Measurements from ENCODE around the gene CYP46A1.
"Not testable (repeated sequence)": the region's sequence is repeated elsewhere in the genome, so short reads cannot be mapped to it uniquely, and the experiment has no call there.

Gene CYP46A1

DNA sequence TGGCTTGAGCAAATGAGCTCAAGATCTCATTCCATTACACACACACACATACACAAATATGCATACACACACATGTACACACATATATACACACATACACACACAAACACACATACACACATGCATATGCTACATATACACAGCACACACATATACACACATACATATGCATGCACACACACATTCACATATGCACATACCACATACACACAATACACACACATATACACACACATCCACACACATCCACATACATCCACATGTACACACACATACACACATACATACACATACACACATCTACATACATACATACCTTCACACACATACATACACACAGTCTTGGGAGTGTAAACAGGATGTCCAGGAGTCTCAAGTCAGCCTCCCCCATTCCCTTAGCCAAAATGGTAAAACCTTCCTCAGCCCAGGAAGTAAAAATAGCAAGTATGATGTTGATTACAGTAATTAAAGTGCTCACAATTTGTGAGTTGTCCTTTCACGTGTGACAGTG lies 26.4 kb upstream of the CYP46A1 start:
- DNase-seq (ENCODE audit: low read depth, low spot score) = no peak

DNA sequence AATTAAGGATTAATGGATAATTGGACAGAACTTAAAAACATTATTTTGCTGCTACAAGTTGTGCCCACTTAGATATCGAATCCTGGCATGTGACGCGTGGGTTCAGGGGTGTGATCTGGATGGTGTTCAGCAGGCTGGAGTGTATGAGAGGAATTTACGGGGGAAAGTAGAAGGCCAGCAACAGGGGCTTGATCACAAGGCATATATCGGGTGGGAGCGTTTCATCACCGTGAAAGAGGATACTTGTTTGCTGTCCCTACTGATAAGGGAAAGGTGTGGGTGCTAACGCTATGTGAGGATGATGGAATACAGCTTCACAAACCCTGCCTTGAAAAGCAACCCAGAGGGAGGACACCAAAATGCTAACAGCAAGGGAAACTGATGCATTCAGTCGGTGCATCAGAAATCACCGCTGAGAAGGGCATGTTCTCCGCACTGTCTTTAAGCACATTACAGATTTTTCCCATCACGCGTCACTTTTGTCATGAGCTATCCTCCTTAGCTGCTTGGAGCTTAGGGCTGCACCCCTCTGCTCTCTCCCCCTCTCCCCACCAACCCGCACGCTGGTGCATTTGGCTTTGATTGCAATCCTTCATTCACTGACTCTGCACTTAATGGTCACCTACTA lies 25.8 kb upstream of the CYP46A1 start:
- no peak for DNase-seq (ENCODE audit: low read depth, low spot score)

DNA sequence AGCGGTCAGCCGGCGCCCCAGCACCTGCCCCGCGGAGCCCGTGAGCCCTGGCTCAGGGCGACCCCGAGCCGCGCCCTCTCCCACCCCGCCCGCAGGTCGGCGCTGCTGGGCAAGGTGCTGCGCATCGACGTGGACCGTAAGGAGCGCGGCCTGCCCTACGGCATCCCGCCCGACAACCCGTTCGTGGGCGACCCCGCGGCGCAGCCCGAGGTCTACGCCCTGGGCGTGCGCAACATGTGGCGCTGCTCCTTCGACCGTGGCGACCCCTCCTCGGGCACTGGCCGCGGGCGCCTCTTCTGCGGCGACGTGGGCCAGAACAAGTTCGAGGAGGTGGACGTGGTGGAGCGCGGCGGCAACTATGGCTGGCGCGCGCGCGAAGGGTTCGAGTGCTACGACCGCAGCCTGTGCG lies 24.8 kb upstream of the CYP46A1 start:
- DNase-seq (ENCODE audit: low read depth, low spot score) = no peak

DNA sequence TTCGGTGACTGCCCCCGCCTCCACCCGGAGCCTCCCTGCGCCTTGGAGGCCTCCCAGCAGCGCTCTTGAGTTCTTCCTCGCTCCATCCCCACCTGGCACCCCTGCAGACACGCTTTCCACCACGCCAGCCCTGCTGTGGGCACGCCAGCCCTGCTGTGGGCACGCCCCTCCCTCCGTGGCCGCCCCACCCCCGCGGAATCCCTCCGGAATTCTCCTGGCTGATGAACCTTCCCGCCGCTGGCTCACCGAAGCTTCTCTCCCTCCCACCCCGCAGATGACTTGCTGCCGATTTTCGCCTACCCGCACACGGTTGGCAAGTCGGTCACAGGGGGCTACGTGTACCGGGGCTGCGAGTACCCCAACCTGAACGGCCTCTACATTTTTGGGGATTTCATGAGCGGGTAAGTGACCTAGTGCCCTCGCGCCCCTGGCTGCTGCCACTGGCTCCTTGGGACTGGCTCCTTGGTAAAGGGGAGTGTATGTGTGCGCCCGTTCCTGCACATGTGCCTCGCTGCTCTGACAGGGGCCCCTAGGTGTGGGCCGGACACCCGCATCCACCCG lies 24.0 kb upstream of the CYP46A1 start:
- no peak for DNase-seq (ENCODE audit: low read depth, low spot score)

DNA sequence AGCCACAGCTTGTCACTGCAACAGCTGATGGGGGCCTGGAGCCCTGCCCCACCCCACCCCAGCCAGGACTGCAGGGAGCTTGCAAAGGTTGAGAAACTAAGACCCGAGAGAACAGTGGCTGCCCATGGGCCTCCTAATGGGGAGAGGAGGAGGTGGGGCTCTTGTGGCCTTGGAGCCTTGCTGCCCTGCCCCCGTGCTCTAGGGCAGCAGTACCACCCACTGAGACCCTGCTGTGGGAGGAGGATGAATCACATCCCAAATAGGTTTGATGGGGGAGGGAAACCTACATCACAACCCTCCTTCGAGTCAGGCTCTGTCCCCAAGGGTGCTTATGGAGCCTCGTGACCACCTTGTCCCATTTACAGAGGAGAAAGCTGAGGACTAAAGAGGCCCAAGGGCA lies 23.3 kb upstream of the CYP46A1 start:
- DNase-seq (ENCODE audit: low read depth, low spot score) = no peak

DNA sequence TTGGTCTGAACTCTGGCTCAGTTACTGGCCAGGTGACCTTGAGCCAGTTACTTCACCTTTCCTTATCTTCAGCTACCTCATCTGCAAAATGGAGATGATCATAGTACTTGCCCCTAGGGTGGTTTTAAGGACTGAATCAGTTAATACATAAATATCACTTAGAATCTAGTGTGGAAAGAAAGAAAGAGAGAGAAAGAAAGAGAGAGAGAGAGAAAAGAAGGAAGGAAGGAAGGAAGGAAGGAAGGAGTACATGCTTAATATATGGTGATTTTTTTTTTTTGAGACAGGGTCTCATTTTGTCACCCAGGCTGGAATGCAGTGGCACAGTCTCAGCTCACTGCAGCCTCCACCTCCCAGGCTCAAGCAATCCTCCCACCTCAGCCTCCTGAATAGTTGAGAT lies 22.9 kb upstream of the CYP46A1 start:
- DNase-seq (ENCODE audit: low read depth, low spot score) = not testable (repeated sequence)

DNA sequence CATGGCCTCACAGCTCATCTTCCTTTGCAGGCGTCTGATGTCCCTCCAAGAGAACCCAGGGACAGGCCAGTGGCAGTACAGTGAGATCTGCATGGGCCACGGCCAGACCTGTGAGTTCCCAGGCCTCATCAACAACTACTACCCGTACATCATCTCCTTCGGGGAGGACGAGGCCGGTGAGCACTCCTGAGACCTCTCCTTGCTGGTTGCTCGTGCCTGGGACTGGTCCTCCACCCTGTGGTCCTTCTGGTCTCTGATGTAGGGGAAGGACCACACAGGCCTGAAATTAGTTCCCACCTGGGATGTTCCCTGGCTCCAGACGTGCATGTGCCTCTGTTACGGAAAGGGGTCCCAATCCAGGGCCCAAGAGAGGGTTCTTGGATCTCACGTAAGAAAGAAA lies 21.3 kb upstream of the CYP46A1 start:
- DNase-seq (ENCODE audit: low read depth, low spot score) = no peak

DNA sequence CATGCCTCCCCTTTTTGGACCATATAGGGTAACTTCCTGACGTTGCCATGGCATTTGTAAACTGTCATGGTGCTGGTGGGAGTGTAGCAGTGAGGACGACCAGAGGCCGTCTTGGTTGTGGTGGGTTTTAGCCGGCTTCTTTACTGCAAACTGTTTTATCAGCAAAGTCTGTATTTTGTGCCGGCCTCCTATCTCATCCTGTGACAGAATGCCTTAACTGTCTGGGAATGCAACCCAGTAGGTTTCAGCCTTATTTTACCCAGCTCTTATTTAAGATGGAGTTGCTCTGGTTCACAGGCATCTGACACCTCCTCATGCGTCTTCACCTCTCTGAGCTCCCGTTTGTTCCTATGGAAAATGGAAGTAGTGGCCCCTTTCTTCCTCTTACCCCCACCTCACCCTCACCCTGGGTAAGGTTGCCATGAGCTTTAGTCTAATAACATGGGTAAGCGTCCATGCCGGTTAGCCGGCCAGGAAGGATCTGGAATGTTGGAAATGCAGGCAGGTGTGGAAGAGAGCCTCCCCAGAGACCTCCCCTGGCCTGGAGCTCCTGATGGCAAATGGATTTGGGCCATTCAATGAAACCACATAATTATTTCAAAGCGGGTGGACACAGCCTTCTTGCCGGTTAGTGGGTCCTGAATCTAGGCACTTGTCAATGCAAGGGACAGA lies 20.6 kb upstream of the CYP46A1 start:
- DNase-seq (ENCODE audit: low read depth, low spot score) = no peak

DNA sequence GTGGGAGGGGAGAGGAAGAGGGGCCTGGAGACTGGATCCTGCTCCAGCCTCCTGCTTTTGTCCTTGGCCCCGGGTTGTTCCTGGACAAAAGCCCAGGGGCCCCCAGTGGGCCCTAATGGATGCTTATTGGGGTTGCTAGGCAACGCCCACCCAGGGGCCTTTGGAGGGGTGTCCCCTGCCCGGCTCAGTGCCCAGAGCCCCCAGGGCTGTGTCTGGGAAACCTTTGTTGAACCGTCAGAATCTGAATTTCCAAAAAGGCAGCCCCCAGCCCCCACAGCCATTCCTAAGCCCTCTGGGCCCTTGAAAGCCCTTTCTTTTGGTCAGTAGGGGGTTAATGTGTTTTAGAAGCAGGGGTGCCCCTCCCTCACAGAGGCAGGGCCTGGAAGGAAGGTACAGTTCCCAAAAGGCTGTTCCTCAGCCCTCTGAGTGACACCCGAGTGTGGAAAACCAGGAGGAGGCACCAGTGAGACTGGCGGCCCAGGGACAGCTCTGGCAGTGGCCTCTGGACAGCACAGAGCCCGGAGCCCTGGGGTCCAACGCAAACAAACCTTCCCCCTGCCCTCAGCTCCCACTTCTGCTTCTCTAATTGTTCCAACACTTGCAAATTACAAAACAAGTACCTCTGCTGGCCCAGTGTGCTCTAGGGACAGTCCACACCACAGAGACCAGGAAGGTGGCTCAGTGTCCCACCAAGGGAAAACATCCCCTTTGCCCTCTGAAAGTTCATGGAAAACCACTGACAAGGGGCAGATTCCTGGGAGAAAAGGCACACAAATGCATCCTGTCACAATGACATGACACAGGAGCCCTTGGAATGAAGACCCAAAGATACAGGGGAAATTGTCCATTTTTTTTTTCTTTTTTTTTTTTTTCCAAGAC lies 19.8 kb upstream of the CYP46A1 start:
- no peak for DNase-seq (ENCODE audit: low read depth, low spot score)

DNA sequence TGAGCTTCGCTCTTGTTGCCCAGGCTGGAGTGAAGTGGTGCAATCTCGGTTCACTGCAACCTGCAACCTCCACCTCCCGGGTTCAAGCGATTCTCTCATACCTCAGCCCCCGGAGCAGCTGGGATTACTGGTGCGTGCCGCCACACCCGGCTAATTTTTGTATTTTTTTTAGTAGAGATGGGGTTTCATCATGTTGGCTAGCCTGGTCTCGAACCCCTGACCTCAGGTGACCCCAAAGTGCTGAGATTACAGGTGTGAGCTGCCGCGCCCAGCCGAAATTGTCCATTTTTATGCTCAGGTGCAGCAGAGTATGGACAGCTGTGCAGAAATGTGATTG lies 19.2 kb upstream of the CYP46A1 start:
- DNase-seq (ENCODE audit: low read depth, low spot score) = no peak

DNA sequence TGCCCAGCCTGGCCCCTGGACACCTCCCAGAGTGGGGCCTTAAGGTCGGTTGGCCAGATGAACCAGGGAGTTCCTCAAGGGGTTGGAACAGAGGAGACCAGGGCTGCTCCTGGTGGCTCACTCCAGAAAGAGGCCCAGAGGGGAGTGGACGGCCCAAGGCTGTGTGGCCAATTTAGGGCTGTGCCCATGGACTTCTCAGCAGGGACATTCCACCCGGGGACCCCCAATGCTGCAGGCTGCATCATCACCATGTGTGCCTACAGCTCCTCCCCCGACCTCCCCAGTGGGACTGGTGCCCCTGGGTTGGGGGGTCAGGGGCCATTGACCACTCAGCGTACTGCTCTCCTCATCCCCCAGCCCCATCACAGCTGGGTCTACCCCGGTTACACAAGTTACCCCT lies 17.6 kb upstream of the CYP46A1 start:
- no peak for DNase-seq (ENCODE audit: low read depth, low spot score)

DNA sequence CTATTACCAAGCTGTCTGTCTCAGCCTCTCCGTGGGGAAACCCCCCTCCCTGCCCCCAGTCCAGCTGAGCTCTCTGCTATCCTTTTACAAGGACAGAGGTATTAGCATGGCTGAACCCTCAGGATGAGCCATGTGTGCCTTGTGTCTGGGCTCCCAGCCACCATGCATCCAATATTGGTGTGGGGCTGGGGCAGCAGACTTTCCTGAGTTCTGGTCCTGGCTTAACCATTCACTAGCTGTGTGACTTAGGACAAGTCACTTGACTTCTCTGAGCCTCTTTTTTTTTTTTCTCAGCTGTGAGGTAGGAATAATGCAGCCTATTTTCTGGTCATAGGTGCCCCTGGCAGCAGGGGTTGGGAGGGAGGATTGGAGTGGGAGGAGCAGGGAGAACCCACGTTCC lies 17.1 kb upstream of the CYP46A1 start:
- no peak for DNase-seq (ENCODE audit: low read depth, low spot score)

DNA sequence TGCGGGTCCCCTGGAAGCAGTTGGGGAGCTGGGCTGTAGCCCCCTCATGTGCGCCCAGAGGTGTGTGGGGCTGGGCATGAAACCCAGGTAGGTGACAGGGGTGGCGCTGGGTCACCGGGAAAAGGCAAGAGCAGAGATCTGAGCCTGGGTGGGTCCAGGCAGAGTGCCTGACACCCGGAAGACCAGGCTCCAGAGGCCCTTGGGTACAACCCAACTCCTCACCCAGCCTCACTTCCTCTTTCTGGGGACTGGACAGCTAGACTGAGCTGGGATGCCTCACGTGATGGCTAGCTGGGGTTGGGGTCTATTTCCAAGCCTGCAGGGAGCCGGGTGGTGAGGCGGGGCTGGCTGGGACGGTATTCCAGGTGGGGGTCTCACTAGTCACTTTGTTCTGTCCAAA lies 16.3 kb upstream of the CYP46A1 start:
- DNase-seq (ENCODE audit: low read depth, low spot score) = no peak

DNA sequence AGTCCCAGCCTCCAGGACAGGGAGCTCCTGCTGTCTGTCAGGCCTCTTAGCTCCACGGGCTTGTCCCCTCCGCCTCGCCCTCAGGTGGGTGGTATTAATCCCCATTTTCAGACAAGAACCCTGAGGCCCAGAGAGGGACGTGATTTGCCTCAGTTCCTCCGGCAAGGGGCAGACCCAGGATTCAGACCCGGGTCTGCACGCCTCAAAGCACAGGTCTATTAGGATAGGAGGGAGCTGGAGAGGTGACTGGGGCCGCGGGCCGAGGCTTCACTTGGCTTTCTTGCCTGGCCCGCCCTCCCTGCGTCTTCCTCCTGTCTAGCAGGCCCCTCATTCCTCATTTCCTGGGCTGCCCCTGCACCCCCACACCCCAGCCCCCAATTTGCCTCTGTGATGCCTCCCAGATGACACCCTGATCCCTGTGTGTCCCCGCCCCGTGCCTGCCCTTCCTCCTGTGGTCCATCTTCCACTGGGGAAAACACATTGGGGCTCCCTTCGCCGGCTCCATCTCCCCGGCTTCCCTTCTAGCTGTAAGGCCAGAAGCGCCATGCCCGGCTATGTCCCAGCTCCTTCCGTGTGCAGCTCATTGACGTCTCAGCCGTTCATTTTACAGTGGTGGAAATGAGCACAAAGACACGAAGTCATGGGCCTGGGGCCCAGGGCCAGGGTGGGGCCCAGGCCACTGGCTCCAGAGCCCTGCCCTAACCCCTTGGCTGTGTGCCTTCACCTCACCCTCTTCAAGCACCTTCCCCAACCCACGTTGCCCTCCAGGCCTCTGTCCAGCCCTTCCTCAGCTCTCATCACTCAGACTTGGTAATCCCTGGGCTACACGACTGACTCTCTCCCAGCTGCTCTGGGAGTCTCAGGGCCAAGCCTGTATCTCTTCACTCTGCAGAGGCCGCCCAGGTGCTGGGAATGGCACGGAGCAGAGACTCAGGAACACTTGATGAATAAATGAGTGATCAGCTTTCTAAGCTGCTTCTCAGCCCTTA lies 15.5 kb upstream of the CYP46A1 start:
- no peak for DNase-seq (ENCODE audit: low read depth, low spot score)

DNA sequence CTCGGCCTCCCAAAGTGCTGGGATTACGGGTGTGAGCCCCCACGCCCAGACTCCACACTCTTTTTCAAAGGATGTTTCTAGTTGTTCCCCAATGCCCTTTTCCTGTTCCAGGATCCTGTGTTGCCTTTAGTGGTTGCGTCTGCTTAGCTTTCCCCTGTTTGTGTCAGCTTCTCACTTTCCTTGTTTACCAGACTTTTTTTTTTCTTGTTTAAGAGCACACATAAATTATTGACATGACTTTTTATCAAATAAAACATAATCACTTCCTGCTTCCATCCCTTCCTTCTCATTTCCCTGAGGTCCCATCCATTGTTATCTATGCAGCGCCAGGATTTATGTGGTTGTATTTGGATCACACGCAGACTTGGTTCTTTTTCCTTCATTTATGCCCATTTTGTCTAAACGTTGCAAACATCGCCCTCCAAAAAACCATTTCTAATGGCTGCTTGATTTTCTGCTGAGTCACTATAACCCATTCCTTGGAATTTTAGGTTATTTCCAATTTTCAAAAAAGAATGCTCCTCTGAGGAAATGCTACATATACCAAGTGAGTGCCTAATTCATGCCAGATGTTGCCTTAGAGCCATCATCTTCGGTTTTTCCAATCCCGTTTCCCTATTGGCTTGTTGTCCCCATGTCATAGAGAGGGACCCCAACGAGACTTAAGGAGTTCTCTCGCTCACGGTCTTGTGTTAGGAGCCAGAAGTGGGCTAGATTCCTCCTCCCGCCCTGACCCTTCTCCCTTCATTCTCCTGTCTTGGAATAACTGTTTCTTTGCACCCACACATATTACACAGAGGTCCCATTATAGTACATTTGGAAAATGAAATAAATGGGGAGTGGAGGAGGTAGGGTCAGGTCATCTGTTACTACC lies 13.5 kb upstream of the CYP46A1 start:
- no peak for DNase-seq (ENCODE audit: low read depth, low spot score)

DNA sequence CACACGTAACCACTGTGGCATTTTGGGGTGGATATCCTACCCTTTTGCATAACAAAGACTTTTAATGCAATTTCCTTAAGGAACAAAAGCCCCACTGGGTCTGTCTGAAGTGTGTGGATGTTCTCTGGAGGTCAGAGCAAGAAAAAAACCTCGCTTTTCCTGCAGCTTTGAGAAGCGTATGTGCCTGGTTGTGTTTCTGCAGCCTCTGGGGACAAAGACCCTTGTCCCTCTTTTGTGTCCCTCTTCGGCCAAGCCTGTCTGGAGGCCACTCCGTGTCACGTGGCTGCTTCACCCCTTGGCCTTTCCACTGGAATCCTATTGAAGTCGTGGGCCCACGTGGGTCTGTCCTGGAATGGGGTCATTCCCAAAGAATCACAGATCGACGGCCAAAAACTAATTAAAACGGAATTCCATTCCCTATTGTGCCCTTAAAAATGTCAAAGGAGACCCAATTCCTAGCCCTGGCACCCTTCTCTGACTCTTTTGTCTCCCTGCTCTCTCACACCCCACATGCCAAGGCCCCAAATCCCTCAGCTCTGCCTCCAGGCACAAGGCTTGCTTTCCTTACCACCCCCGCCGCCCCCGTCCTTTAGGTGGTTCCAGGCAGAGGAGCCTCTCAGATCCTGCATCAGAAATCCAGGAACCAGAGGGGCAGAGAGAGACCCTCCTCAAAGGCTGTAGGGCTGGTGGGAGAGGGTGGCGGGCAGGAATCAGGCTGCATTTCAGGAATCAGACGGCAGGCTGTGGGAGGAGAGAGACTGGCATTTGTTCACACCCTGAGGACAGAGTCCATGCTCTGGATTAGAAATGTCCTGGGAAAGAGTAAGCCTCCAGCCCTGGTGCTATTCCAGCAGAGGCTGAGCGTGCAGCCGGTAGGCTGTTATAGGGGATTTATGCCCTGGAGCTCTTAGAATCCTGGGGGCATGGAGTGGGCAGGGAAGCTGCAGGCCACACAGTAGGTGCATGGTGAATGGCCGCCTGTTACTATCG lies 12.6 kb upstream of the CYP46A1 start:
- DNase-seq (ENCODE audit: low read depth, low spot score) = no peak

DNA sequence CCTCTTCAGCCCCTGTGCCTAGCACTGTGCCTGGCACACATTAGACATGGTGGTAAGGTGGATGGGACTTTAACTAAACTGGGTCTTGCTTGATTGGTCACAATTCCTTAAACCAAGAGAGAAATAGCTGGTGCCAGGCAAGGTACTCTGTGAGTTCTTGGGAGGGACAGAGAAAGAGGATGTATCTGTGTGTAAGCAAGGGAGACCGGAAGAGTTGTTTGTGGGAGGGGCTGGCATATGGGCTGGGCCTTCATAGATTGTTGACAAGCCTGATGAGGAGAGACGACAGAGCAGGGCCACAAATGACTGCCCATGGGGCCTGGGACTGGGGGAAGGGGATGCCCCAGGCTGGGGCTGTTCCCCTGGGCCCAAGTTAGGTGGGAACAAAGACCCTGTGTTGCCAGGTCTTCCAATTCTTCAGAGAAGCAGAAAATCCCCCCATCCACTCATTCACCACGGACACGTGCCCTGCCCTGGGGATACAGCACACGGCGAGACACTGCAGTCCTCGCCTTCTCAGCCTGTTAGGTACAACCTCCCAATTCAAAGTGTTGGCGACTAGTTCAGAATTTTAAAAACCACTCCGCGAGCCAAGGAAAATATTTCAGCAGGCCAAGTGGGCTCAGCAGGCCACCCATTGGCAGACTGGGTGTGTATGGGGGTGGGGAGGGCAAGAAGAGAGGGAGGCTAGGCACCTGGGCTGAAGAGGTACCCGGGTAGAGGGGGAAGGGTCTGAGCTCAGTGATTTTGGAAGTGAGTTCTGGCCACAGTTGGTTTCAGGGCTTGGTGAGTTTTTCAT lies 11.4 kb upstream of the CYP46A1 start:
- DNase-seq (ENCODE audit: low read depth, low spot score) = no peak
